GM19467 (cell line): Measurements from ENCODE around the gene FOXR2.

Experiments
- ATAC-seq: cut with Tn5 transposase; IDR thresholded peaks from one replicate; pipeline ENCODE4 v1.9.1; 2021; ENCODE audit warnings: mild to moderate bottlenecking, moderate library complexity; ENCODE audit not compliant: unreplicated experiment

FOXR2 gene, protein sequence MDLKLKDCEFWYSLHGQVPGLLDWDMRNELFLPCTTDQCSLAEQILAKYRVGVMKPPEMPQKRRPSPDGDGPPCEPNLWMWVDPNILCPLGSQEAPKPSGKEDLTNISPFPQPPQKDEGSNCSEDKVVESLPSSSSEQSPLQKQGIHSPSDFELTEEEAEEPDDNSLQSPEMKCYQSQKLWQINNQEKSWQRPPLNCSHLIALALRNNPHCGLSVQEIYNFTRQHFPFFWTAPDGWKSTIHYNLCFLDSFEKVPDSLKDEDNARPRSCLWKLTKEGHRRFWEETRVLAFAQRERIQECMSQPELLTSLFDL

DNA sequence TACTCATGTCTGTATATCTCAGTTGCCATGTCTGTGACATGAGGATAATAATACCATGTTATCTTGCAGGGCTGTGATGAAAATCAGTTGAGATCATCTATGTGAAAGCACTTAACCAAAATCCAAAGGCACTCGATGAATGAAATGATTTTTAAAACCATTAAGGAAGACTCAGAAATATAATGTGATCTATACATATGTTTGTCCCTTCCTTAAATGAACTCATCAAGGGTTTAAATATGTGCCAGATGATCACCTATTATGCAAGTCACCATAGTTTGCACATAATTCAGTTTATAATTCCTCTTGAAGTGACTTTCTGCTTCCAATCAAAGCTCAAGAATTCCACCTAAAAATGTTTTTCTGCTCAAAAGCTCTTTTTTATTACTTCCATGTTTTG is at the start of gene FOXR2:
Gene FOXR2, plus strand, starts transcription at position 301 of the 400 bp plus-strand sequence. CDS start 312 bp downstream, outside the sequence.
- no peak for ATAC-seq

DNA sequence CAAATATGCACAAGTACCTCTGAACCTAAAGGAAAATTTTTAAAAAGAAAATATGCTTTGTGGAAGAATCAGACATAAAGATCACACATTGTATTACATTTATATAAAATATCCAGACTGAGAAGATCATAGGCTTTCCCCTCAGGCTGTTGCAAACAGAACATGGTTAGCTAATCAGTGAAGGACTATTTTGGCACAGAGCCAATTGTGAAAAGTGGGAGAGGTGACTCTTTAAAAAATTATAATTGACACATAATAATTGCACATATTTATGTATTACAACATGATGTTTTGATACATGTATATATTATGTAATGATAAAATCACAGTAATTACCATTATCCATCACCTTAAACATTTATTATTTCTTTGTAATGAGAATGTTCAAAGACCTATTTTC is 44.1 kb upstream of the FOXR2 start:
- ATAC-seq = no peak

DNA sequence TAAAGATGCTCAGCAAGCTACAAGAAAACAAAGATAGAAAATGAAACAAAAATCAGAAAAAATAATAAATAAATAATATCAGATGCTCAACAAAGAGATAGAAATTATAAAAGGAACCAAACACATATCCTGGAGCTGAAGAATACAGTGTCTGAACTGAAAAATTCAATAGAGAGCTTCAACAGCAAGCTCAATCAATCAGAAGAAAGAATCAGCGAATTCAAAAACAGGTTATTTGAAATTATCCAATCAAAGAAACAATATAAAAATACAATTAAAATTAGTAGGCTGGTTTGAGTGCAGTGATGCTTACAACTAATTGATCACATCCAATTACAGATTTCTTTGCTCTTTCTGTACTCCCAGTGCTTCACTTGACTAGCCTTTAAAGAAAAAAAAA is 40.8 kb upstream of the FOXR2 start:
- ATAC-seq = no peak

DNA sequence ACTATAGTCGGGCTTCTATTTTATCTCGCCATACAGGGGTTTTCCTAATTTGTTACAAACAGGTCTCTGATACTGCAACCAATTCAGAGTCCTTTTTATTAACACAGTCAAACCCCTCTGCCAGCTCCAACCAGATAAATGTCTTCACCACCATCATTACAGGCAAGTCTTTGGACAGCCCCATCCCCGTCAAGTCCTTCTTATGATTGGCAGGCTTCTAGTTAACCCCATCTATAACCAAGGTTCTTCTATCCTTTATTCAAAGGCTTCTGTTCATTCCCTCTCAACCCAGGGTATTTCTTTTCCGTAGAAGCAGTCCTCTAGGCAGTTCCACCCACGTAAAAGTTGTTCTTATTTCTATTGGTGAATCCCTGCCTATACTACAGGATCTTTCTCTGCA is 29.9 kb upstream of the FOXR2 start:
- no peak for ATAC-seq

DNA sequence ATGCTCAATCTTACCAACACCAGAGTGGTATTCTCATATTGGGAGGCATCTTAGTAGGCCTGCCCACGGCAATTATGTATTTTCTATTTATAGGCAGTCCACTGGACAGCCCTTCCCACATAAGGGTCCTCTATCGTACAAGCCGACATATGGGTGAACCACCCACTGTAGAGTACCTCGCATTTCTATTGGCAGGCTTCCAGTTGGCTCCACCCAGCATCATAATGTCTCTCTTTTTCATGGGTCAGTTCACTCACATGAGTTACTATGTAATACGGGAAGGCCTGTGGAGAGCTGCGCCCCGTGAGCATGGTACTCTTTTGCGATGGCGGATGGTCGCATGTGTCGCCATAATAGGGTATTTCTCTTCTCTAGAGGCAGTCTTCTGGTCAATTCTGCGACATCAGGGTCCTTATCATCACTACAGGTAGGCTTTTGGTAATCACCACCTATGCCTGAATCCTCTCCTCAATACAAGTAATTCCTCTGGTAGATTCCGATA is 29.4 kb upstream of the FOXR2 start:
- no peak for ATAC-seq

DNA sequence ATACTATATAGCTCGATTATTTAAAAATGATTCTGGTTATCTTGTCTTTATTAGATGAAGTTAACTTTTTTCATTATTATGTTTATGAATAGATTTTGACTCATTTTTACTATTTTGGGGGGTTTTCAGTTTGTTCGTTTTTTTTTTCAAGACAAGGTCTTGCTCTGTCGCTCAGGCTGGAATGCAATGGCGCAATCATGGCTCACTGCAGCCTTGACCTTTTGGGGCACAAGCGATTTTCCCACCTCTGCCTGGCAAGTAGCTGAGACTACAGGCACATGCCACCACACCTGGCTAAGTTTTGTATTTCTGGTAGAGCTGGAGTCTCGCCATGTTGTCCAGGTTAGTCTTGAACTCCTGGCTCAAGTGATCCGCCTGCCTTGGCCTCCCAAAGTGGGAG is 24.9 kb upstream of the FOXR2 start:
- no peak for ATAC-seq

DNA sequence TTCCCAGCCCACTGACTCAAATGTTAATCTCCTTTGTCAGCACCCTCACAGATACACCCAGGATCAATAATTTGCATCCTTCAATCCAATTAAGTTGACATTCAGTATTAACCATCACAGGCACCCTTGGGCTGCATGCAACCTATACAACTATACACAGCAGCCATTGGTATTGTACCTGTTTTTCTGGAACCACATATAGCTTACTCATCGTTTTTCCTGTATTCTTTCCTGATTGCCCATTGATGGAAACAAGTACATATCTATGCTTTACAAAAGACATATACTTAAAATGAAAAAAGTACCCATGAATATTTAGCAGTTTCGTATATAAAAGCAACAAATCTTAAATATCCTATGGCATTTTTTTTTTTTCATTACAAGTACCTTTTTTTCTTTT is 3.7 kb upstream of the FOXR2 start:
- ATAC-seq = no peak

DNA sequence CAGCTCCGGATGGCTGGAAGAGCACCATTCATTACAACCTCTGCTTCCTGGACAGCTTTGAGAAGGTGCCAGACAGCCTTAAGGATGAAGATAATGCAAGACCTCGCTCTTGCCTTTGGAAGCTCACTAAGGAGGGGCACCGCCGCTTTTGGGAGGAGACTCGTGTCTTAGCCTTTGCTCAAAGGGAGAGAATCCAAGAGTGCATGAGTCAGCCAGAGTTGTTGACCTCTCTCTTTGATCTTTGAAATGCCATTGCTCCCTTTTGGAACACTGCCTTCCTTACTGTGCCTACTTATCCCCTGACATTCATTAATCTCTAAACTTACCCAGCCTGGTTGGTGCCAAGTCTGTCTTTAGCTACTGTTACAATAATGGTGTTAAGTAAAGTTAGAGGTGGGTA is 1.2 kb downstream of the FOXR2 start:
- no peak for ATAC-seq

DNA sequence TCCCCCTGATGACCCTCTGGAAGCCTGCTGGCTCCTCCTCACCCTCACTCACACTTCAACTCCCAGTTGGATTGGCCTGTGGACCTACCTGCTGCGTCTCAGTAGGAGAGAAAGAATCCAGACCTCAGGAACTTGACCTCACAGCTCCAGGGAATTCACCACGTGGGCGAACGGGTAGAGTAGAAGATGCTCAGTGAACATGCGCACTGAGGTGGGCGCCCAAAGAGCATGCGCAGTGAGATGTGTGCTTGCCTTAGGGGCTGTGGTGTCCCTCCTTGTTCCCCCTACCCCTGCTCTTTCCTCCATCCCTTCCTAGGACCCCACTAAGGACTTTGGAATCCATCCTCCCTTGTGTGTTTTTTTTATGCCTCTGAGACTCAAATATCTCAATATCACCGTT is 12.9 kb downstream of the FOXR2 start:
- no peak for ATAC-seq

DNA sequence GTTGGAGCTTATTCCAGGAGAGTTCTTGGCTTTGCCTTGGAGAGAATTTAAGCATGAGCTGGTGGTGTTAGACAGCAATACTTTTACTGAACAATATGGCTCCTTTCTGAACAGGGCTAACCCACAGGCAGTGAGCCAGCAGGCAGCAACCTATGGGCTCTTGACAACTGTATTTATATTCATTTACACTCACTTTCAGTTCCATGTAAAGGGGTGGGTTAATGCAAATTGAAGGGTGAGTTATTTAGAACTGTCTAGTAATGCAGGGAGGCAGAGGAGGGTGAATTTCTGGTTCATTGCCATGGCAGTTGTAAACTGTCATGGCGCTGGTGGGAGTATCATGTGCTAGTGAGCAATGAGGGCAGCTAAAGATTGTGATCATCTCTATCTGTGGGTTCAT is 15.7 kb downstream of the FOXR2 start:
- ATAC-seq = no peak

DNA sequence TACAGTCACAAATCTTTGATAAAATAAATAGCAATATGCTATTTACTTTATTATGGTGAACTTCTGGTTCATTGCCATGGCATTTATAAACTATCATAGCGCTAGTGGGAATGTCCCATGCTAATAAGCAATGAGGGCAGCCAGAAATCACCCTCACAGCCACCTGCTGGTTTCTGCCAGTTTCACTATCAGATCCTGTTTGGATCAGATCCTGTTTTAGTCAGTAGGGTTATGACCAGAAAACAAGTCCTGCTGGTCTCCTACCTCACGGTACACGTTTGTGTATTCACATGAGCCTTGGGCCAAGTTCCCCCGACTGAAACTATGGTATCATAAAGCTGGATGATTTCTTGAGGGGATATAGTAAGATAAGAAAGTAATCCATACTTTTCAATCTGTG is 17.7 kb downstream of the FOXR2 start:
- ATAC-seq = no peak

DNA sequence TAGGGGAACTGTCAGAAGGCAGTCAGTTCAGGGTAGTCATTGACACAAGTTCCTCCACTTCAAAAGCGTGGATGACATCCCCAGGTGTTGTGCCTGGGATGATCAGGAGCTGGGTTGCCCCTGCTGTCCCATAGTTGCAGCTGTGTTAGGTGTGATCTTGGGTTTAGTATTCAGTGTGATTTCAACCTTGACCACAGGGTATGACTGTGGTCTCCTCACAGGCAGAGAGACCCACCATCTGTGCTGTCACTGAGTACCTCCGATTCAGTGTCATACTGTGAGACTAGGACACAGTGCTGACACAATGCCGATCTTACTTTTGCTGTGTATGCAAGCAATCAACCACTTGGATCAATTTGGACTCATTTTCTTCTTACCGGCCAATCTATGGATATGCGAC is 25.2 kb downstream of the FOXR2 start:
- peak; percentile 60 for ATAC-seq

DNA sequence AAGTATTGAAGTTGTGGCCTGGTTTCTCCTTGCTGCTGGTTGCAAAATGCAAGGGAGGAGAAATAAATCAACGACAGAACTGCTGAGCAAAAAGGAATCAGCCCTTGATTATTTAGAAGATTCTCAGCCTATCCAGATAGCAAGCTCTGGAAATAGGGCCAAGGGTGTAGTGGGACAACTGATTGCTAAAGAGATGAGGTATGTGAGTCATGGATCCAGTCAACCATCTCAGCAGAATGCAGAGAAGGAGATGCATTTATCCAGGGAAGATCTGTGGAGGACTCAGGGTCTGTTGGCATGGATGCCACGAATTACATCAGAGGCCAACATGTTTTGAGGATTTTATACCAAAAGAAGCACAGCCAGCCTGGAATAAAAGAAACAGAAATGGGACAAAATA is 36.7 kb downstream of the FOXR2 start:
- no peak for ATAC-seq

DNA sequence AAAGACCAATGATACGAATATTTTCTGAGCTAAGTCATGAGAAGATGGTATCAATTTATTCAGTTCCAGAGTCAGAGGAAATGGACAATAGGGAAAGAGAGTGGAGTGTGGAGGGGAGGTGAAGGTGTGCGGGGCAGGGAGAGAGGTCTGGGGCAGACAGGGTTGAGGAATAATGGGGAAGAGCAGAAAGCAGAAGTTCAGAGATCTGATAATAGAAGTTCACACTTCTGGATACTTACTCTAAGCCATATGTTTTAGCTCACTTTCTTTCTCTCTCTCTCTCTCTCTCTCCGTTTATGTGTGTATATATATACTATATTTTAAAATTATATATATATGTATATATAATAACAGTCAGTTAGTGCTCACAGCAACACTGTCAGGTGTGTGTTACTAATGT is 40.4 kb downstream of the FOXR2 start:
- ATAC-seq = no peak

DNA sequence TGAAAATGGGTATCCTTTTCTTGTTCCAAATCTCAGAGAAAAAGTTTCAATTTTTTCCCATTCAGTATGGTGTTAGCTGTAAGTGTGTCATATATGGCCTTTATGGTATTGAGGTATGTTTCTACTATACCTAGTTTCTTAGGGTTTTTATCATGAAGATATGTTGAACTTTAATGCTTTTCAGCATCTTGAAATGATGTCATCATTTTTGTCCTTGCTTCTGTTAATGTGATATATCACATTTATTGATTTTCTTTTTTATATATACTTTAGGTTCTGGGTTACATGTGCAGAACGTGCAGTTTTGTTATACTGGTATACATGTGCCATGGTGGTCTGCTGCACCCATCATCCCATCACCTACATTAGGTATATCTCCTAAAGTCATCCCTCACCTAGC is 44.9 kb downstream of the FOXR2 start:
- ATAC-seq = no peak
